Brain pericyte (primary cell): ENCODE measurements around the gene ZSCAN16.

Source experiments
- DNase-seq: peaks from one replicate; pipeline ENCODE4 v3.0.0-alpha.2; 2012; ENCODE audit warnings: low read depth, low spot score

Gene ZSCAN16

DNA sequence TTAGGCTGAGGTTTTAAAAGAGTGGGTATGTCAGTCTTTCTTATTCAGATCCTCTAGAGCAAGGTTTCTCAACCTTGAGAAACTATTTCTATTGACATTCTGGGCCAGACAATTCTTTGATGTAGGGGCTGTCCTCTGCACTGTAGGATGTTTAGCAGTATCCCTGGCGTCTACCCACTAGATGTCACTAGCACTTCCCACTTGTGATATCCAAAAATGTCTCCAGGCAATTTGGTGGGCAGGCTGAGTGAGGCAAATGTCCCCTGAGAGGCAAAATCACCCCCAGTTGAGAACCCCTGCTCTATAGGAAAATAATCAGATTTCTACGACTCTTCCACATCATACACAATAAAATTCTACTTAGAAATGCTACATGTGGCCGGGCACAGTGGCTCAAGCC lies 9.6 kb downstream of the ZSCAN16 start:
- DNase-seq, result no peak

DNA sequence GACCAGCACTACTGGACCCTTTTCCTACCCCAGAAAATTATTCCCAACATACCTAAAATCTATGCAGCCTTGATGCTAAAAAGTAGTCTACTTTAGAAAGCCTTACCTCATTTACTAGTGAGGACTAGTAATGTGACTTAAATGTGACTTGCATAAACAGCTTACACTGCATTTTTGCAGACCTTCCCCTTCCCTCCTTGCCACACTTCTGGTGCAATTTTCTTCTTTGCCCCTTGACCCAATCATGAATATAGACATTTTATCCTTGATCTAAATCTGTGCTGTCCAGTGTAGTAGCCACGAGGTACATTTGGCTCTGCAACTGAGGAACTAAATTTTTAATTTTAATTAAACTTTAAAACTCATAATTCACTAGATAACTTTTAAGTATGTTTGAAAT lies 10.3 kb downstream of the ZSCAN16 start:
- DNase-seq, result no peak

DNA sequence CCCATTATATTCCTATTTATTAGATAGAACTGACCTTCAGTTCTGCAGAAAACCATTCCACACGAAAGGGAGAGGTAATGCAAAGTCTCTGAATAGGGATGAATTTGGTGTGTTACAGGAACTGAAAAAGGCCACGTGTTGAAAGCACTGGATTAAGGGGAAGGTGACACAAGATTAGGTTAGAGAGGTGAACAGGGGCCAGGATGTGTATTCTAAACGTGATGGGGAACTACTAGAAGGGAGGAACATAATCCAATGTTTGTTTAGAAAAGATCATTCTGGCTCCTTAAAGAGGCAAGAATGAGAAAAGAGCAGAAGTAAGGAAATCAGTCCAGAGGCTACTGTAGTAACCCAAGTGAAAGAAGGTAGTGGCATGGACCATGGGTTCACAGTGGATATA lies 11.0 kb downstream of the ZSCAN16 start:
- DNase-seq, result no peak

DNA sequence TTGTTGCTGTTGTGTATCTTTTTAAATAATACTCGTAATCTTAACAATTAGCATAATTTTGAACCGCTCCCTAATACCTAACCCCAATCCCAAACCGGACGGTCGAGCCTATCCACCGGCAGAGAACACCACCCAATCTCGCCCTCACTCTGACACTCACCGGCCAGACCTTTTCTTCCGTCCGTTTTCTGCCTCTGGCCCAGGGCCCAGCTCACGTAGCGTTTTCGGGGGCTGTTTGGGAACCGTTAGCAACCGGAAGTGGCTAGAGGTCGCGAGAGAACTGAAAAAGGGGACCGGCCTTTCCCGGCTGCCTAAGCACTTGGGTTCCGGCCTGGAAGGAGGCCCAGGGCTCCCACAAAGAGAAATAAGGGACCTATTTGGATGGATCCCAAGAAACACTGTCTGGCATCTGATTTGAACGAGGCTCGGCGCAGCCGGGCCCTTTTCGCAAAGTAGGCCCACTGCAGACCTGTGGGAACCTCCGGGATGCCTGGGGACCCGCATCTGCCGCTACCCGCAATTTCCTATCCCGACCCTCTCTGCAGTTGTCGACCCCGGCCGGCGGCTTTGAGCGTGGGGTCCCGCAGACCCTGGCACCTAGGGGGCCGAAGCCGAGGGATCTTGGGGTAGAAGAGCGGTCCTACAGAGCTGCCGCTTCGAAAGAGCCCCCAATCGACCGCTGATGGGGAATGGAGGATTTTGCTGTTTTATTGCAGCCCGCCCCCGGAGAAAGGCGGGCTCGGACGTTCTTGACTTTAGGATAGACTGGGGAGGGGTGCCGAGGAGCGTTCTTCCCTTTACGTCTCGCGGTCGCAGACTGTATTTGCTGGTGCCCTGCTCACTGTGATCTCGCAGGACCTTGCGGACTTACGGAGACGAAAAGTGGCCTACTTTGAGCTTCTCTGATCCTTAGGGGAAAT lies 12.4 kb downstream of the ZSCAN16 start:
- peak; percentile 71 for DNase-seq

DNA sequence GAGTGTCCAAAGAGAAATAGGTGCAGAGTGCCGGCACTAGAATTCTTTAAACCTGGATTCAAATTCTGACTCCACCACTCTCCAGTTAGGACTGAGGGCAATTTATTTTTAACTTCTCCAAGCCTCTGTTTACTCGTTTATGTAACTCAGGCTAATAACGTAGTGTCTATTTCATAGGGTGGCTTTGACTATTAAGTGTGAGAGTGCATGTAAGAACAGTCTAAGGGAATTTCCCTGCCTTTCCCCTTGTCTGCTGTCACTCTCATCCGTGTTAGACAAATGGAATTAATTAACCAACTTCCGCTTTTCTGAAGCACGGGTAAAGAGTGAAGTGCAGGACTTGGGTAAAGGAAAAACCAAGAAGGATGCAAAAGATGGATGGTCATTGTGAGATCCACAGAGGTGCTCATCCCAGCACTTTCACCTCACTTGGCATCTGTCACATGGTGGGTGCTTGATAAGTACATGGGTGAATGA lies 13.1 kb downstream of the ZSCAN16 start:
- DNase-seq, result no peak

GRCh38 chr6:28139860-28140543 lies 15.6 kb downstream of the ZSCAN16 start:
- no peak for DNase-seq

DNA sequence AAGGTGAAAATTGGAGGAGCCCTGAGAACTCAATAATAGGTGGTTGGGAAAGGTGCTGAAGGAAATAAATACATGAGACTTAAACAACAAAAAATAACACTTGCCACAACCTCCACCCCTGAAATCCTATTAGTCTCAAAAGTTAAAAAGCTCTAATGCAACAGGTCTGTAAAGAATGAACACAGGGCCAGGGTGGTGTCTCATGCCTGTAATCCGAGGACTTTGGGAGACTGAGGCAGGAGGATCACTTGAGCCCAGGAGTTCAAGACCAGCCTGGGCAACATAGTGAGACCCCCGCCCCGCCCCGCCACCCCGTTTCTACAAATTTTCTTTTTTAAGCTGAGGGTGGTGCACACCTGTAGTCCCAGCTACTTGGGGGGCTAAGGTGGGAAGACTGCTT lies 16.2 kb downstream of the ZSCAN16 start:
- DNase-seq, result no peak

GRCh38 chr6:28141500-28142329 lies 17.3 kb downstream of the ZSCAN16 start, which contains the start of gene ZKSCAN8:
Gene ZKSCAN8 (plus strand): TSS chr6:28141883. CDS start chr6:28148408, 6,525 bp downstream.
- peak; percentile 63 for DNase-seq

GRCh38 chr6:28142446-28142845 lies 18.0 kb downstream of the ZSCAN16 start:
- no peak for DNase-seq

- DNase-seq, result no peak
These were observed 20.8 kb downstream of the ZSCAN16 start for GRCh38 chr6:28145231-28145630.

DNA sequence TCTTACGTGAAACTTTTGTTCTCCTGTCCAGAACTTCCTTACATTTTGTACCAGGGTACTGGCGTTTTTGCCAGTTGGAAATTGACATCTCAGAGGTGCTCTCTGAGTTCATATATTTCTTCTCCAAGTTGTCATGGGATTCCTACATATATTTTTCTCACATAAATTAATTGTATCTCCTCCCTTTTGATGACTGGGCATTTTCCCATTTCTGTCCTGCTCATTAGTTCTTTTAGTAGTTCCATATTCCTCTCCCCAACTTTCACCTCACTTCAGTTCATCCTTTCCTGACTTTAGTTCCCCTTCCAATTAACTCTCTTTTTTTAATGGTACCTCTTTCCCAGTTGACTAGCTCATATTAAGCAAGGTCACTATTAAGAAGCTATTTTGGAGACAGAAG lies 28.1 kb downstream of the ZSCAN16 start:
- no peak for DNase-seq

DNA sequence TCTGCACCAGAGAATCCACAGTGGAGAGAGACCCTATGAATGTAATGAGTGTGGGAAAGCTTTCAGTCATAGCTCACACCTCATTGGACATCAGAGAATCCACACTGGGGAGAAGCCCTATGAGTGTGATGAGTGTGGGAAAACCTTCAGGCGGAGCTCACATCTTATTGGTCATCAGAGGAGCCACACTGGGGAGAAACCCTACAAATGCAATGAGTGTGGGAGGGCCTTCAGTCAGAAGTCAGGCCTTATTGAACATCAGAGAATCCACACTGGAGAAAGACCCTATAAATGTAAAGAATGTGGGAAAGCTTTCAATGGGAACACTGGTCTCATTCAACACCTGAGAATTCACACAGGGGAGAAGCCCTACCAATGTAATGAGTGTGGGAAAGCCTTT lies 29.1 kb downstream of the ZSCAN16 start:
- DNase-seq, result no peak

GRCh38 chr6:28154357-28154756 lies 29.9 kb downstream of the ZSCAN16 start:
- no peak for DNase-seq

DNA sequence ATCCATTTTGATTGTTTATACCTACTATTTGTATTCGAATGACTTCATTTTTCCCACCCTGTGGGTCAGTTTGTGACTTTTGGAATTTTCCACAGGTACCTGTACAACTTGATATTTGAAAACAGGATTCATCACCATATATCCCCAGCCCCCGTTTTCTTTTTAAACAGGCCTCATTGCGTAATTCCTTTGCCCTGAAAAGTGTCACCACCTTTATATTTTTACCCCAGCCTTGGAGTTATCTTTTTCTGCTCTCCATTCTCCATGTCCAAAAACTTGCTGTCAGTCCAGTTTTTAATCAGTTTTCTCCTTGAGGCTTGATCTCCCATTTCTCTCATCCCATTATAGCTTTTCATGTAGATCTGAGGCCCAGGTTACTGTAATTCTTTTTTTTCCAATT lies 33.9 kb downstream of the ZSCAN16 start:
- DNase-seq, result no peak

DNA sequence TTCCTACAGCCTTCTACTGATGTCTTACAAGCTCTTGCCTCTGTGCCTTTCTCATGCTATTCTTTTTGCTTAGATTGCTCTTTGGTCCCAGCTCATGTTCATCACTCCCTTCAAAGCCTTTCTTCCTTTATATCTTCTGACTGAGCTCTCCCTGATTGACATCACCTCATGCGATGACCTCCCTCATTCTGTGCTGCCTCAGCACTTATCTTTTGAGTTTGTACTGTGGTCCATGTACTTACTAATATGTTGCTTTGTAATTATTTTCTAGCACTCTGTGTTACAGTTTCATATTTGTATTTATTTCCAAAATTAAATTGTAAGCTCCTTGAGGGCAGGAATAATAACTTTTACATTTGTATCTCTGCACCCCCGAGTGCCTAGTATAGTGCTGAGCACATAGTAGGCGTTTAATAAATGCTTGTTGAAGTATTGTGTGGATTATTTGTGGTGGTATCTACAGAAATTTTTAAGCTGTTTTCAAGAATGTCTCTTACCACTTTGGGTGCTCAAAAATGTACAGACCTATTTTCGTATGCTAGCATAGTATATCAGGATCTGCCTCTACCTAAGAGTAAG lies 34.7 kb downstream of the ZSCAN16 start:
- no peak for DNase-seq

- no peak for DNase-seq
These were observed 35.8 kb downstream of the ZSCAN16 start for GRCh38 chr6:28160233-28160632.

DNA sequence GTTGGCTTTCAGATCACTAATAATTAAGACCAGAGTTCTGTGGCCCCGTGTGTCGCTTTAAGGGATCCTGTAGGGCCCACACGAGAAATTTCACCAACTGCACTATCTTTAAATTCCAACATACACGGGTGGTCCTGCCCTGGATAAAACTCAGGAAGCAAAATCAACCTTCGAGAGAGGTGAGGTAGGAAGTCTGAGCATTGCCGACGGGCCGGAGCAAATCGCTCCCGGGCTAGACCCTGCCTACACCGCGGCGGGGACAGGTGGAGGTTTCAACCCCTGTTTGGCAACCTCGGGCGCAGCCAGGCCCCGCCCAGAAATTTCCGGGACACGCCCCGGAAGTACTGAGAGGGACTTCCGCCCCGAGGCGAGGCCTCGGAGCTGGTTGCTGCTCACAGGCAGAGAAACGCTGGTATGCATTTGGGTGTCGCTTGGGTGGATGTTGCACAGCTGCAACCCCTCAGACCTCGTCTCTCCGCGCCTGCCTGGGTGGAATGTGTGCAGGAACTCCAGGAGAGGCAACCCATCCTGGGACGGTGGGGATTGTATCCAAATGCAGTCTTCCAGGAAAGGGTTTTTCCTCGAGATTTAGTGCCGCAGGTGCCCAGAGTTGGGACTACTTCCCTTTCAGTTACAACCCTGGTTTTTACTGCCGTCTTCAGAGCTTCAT lies 37.1 kb downstream of the ZSCAN16 start:
- no peak for DNase-seq

DNA sequence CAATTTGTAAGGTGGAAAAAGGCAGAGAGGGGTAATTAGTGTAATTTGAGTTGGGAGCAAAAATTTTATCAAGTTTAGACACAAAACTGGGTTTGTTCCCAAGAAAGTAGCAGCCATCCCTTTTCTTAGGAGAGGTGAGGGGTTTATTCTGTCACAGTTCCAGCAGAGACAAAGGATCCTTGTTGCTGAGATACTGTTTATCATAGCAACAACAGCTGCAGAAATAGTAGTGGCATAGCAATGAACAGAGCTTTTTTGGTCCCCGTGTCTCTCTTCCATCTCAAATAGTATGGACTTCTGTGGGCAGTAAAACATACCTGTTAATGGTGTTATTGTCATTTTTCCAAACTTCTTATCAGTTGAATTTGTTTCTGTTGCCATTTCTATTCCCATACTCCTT lies 41.2 kb downstream of the ZSCAN16 start:
- no peak for DNase-seq

DNA sequence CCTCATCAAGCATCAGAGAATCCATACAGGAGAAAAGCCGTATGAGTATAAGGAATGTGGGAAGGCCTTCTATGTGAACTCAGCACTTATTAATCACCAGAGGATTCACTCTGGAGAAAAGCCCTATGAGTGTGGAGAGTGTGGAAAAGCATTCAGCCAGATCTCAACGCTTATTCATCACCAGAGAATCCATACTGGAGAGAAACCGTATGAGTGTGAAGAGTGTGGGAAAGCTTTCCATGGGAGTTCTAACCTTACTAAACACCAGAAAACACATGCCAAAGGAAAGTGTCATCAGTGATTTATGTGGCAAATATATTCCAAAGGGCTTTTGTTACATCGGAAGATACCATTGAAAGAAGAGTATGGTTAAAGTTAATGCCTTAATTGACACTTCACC lies 42.7 kb downstream of the ZSCAN16 start:
- no peak for DNase-seq

DNA sequence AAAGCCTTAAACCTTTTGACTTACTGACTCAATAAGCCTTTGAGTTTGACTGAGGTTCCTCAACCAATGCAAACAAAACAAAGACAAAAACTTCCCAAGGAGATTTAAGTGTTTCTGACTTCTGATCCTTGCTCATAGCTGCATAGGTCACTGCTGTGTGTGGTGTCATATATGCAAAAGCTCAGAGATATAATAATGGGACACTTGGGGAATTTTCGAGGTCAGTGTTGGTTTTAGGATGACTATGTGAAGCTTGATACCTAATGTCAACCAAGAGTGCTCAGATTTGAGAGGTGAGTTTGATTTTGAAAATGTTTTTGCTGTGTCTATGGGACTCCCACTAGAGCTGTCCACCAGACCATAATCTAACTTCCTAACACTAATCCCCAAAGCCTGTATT lies 43.5 kb downstream of the ZSCAN16 start:
- no peak for DNase-seq

DNA sequence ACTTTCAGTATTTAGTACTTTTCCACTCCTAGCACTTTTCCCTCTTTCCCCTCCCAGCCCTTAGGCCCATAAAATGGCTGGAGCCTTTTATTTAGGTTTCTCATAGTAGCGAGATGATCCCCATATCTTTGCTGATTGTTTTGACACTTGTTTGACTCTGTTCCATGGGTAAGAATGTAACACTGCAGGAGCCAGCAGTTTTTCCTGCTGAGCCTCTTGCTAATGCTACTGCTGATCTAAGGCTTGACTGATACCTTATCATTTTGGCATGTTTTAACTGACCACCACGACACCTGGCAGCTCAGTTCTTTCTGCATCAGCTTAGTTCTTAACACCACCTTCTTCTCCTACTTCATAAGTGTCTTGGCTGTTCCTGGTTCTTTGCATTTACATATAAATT lies 46.9 kb downstream of the ZSCAN16 start:
- no peak for DNase-seq
